HG03139 (cell line): ENCODE data around the gene KRTAP9-7.

Experiments
- ATAC-seq: cut with Tn5 transposase; IDR thresholded peaks from one replicate; pipeline ENCODE4 v1.9.1; 2021; ENCODE audit not compliant: unreplicated experiment

KRTAP9-7 gene

DNA sequence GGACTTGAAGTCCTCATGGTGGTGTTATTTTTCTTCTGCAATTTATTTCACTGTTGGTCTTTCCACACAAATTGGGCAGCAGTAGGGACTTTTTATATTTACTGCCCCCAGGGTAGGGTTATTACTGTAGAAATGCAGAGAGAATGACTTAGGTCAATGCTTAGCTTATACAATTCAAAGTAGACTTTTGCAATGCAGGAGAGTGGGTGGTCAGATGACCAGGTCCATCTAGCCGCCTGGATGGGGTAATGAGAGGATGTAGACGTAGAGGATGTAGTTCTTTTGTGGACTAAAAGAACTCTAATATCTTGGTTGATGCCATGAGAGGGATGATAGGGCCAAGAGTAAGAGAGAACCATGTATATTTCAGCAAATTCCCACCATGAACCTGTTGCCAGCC, 42.7 kb downstream of the KRTAP9-7 start:
- ATAC-seq: no peak

DNA sequence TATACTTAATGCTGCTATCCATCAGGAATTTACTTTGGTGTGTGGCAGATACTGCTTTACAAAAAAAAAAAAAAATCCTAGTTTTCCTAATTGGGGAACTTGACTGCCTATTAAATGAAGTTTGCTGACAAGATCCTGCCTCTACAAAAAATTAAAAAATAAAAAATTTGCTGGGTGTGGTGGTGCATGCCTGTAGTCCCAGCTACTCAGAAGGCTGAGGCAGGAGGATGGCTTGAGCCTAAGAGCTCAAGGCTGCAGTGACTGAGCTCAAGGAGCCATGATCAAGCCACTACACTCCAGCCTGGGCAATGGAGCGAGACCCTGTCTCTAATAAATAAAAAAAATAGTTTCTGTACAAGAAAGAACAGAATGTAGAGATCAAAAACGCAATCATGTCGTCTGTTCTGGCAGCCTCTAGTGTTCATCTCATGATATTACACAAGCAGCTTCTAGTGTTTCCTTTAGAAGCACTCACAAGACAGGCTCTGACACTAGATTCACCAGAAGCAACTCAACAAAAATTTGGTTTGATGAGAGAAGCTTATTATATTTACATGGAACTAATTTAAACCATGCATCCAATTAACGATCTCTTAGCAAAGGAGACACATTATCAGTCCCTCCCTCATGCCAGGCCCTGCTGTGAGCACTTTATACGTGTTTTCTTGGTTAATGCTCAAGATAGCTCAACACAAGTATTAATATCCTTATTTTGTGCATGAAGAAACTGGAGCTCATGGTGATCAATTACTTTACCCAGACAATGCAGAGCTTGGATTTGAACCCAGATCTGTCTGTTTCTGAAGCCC, 46.8 kb downstream of the KRTAP9-7 start:
- ATAC-seq: no peak

DNA sequence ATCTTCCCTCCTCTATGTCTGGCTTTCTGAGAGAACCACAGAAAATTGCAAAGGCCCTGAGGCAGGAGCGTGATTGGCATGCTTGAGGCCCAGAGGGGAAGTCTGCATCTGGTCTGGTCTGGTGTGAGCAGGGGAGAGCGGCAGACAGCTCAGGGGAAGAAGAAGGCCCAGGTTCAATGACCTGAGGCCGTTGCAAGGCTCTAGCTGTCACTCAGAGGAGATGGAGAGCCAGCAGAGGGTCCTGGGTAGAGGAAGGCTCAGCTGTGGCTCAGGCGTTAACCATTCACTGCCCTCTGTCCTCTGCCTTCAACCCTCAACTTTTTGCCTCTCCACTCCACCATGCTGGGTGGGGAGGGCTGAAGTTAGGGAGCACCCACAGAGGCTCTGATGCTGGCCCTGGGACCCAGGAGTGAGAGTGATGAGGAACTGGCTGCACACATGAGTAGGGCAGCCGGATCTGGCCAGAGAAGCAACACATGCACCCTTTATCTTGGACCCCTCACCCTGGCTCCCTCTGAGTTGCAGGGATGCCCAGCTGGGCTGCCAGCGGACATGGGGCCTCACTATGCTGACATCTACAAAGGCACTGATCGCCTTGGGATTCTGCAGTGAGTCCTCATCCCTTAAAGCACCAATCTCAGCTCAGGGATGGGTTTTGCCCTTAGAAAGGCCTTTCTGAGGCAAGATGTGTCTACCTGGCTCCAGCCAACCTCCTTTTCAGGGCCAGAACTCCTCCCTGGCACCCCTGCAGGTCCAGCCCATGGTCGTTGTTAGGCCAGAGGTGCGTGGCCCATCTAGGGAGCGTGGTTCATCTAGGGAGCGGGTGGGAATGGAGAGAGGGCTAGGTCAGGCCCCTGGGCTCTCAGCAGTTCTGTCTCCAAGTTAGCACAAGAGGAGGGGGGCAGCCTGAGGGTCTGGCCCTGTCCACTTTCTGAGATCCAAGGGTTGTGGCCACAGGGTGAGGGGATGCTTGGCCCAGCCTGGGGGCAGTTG, 47.7 kb downstream of the KRTAP9-7 start:
- ATAC-seq: no peak

DNA sequence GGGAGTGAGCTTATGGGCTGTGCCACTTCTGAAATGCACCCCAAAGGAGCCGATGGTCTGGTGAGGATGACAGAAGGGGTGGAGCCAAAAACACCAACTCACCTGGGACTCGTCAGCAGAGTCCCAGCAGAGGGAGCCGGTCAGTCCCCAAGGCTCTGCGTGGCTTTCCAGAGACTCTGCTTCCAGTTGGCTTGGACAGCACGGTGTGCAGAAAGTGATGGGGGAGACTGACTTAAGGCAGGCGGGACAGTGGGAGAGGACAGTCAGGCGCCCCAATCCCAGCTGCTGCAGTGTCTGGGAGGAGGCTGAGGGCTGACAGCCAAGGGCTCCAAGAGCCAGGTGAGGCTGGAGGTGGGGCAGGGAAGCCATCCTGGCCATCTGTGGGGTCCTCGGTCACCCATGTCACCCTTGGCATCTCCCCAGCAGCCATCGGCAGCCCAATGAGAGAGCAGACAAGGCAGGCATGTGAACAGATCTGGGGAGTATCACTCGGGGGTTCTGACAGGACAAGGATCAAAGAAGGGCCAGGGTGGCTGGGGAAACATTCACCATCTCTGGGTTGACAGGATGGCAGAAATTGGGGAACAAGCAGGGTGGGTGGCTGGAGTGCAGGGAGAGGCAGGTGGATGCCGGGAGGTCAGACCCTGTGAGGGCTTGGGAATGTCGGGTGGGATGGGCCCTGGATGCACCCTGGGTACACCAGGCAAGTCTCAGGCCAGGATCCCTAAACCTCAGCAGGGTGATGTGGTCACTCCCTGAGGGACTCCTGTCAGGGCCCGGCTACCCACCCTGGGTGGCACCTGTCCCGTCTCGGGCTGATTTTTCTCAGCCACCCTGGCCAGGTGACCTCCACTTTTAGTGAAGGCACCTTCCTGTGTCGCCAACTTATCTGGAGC, 48.9 kb downstream of the KRTAP9-7 start:
- ATAC-seq: no peak

DNA sequence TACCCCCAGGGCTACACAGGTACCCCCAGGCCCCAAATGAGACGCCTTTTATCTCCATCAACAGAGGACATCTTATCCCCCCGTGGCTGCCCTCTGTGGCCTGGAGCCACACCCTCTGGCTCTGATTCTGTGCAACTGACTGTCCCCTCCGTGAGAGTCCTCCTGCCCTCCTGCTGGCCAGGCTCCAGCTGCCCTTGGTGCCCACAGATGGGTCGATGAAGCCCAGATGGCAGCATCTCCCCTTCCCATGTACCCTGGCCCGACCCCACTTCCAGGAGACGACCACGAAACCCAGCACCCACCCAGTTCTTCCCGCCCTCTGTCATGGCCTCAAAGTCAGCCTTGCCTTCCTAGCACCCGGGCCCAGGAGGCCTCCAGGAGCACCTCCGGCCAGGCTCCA, 49.6 kb downstream of the KRTAP9-7 start:
- no peak for ATAC-seq

DNA sequence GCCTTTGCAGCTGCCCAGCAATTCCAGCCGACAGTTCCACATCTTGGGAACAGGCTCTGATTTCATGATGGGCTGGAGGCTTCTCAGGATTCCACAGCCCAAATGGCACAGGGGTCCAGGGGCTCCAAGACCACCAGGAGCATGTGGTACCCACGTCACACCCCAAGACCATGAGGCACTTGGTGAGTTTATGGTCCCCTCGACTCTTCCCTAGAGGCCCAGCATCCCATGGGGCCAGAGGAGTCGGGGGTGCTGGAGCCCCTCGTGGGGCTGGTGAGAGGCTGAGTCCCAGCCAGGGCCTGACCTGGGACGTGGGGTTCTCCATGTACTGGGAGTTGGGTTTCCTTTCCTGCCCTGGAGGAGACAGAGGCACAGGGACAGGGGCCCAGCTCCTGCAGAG, 50.1 kb downstream of the KRTAP9-7 start:
- ATAC-seq: no peak
